ENCODE results near the gene IGFALS. TPM values are rescaled to one million over a fixed set of nuclear protein-coding genes. Genes with fewer than 3 reads are reported as not detected.

IGFALS gene
- total RNA-seq, 2 donors from 2014 or later = 0.28 to 0.54 TPM

DNA sequence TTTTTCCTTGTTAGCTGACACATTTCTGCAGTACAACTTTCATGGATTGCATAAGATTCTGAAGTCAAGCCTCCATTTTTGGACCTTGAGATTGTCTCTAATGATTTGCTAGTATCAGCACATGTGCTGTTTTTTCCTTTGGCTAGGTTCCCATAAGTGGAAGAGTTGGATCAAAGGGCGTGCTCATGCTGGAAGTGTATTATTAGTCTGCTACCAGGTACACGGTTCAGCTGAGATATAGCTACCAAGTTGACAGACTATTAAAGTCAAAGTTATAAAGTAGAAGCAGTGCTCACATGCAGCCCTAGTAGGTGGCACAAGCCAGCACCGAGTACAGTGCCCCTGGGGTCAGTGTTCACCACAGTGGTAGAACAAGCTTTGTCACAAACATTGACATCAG lies 36.7 kb upstream of the IGFALS start:
- H3K4me3 ChIP-seq = no peak overlapping the region
- DNase-seq (ENCODE audit: low spot score) = no peak
- ATAC-seq (ENCODE audit: insufficient number of reproducible peaks, low FRiP score, low read depth) = no peak
- peaks cover 3% of the 10 kb centered on the region for H3K36me3 ChIP-seq
- H3K27ac ChIP-seq = no peak overlapping the region
- peaks cover 18 to 26% of the 10 kb centered on the region in 2 donors for H3K4me1 ChIP-seq (ENCODE audit: control insufficient read depth in 1 of 2, low read depth in 2 of 2)
- TF ChIP-seq, protein P1, sequence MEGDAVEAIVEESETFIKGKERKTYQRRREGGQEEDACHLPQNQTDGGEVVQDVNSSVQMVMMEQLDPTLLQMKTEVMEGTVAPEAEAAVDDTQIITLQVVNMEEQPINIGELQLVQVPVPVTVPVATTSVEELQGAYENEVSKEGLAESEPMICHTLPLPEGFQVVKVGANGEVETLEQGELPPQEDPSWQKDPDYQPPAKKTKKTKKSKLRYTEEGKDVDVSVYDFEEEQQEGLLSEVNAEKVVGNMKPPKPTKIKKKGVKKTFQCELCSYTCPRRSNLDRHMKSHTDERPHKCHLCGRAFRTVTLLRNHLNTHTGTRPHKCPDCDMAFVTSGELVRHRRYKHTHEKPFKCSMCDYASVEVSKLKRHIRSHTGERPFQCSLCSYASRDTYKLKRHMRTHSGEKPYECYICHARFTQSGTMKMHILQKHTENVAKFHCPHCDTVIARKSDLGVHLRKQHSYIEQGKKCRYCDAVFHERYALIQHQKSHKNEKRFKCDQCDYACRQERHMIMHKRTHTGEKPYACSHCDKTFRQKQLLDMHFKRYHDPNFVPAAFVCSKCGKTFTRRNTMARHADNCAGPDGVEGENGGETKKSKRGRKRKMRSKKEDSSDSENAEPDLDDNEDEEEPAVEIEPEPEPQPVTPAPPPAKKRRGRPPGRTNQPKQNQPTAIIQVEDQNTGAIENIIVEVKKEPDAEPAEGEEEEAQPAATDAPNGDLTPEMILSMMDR (IDR thresholded peaks at IDR 0.05) = no peak
- no peaks in the 10 kb centered on the region for H3K9me3 ChIP-seq
- no peaks in the 10 kb centered on the region for H3K27me3 ChIP-seq (replicated peaks; ENCODE audit: insufficient read depth)

GRCh38 chr16:1828645-1829410 lies 35.3 kb upstream of the IGFALS start:
- peaks cover 3% of the 10 kb centered on the region for H3K36me3 ChIP-seq
- DNase-seq (ENCODE audit: low spot score) (no peak), ATAC-seq (ENCODE audit: insufficient number of reproducible peaks, low FRiP score, low read depth) (no peak)
- no peaks in the 10 kb centered on the region for H3K9me3 ChIP-seq
- H3K27me3 ChIP-seq (replicated peaks; ENCODE audit: insufficient read depth) = no peaks in the 10 kb centered on the region
- H3K4me1 ChIP-seq (ENCODE audit: control insufficient read depth in 1 of 2, low read depth in 2 of 2) = peaks cover 20 to 40% of the 10 kb centered on the region in 2 donors
- no peak overlapping the region for H3K4me3 ChIP-seq
- TF ChIP-seq, protein P1 (IDR thresholded peaks at IDR 0.05) = no peak
- H3K27ac ChIP-seq = no peak overlapping the region

DNA sequence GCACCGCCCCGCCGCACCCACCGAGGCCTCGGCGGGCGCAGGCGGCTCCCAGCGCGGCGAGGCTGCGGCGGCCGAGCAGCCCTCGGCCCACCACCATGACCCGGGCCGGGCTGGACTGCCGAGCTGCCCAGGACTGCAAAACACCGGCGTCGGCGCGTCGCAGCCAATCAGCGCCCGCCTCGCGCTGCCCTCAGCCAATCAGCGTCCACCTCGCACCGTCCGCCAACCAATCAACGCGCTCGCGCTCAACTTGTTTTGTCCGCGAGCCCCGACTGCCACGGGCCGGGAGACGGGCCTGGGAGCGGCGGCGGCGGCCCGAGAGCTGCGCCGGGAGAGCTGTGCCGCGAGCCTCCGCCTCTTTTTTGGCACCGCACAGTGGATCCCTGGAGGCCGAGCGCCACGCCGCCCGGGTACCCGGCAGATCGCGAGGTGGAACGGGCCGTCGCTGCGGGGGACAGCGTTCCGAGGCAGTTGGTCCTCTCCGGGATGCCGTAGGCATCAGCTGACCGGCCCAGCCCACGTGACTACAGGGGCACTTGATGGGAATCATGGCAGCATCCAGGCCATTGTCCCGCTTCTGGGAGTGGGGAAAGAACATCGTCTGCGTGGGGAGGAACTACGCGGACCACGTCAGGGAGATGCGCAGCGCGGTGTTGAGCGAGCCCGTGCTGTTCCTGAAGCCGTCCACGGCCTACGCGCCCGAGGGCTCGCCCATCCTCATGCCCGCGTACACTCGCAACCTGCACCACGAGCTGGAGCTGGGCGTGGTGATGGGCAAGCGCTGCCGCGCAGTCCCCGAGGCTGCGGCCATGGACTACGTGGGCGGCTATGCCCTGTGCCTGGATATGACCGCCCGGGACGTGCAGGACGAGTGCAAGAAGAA lies 33.4 kb upstream of the IGFALS start, which contains the start of the genes FAHD1 and HAGH:
TSS of gene FAHD1 (plus strand) at position 516 of the 883 bp plus-strand sequence. CDS start at position 549, 33 bp downstream.
TSS of gene HAGH (minus strand) at position 135 of the 883 bp plus-strand sequence. CDS start at position 97, 38 bp downstream.
- TF ChIP-seq, protein P1 (IDR thresholded peaks at IDR 0.05) = no peak
- DNase-seq (ENCODE audit: low spot score) = peak; percentile 70
- Histone ChIP-seq H3K4me3 (peak within 1 kb of the TSS; percentile 87), H3K4me1 (ENCODE audit: control insufficient read depth in 1 of 2, low read depth in 2 of 2) (peaks cover 20 to 42% of the 10 kb centered on the region in 2 donors), H3K27me3 (replicated peaks; ENCODE audit: insufficient read depth) (no peaks in the 10 kb centered on the region), H3K36me3 (peaks cover 11% of the 10 kb centered on the region), H3K9me3 (no peaks in the 10 kb centered on the region), H3K27ac (peak within 1 kb of the TSS; percentile 70 to 84)
- ATAC-seq (ENCODE audit: insufficient number of reproducible peaks, low FRiP score, low read depth) = peak; percentile 95

DNA sequence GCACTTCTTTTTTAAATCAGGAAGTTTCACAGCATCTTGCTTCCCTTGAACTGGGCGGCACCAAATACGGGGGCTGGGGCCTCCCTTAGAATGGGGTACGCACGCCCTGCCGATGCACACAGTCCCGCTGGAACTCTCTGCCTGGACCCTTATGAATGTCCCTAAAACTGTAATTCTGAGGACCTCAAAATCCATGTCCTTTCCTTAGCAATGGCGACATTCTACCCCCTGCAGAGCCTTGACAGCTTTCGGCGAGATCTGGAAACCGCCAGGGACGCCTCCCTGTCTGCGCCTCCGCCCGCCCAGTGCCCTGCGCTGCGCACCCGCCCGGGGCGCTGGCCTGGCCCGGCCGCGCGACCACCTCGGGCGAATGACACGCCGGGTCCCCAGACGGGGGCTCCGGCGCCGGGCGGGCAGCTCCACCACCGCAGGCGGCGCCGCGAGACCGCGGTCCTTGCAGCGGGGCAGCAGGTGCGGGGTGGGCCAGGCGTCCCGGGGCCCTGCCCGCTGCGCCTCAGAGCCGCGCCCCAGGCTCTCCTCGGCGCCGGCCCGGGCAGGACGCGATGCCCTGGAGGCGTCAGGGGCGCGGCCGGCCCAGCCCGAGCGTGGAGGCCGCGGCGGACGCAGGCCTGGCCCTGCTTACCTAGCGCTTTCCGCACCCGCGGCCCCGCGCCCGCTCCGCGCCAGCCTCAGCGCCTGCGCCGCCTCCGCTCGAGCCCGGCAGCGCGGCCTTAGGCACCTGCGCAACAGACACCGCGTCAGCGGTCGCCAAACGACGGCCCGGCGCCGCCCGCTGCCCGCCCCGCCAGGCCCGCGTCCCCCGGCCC lies 32.6 kb upstream of the IGFALS start:
- Histone ChIP-seq H3K27ac (peak overlapping the region; percentile 70 to 76), H3K36me3 (peaks cover 18% of the 10 kb centered on the region), H3K27me3 (replicated peaks; ENCODE audit: insufficient read depth) (no peaks in the 10 kb centered on the region), H3K4me3 (peak overlapping the region; percentile 87), H3K9me3 (no peaks in the 10 kb centered on the region), H3K4me1 (ENCODE audit: control insufficient read depth in 1 of 2, low read depth in 2 of 2) (peaks cover 20 to 42% of the 10 kb centered on the region in 2 donors)
- DNase-seq (ENCODE audit: low spot score) (no peak), ATAC-seq (ENCODE audit: insufficient number of reproducible peaks, low FRiP score, low read depth) (peak; percentile 46)
- TF ChIP-seq, protein P1 (IDR thresholded peaks at IDR 0.05) = no peak
